ENCODE measurements around the gene GNPTAB. TPM values are rescaled to one million over a fixed set of nuclear protein-coding genes. Genes with fewer than 3 reads are reported as not detected.

The GNPTAB gene
- total and polyA plus RNA-seq, 12 donors: 7.6 to 31.3 (median 15.9) TPM

GRCh38 chr12:101759396-101760047, 71.2 kb downstream of the GNPTAB start:
- Histone ChIP-seq H3K27me3 (no peaks in the 10 kb centered on the region), H3K4me3 (no peak overlapping the region), H3K27ac (no peak overlapping the region), H3K4me1 (replicated peaks in 1 of 2) (no peaks in the 10 kb centered on the region), H3K36me3 (replicated peaks in 1 of 2) (peaks cover 0 to 3% of the 10 kb centered on the region in 2 donors), H3K9me3 (replicated peaks in 1 of 3) (no peaks in the 10 kb centered on the region)
- 57 to 63% (median 59%) methylated on average over 5 of the region's 5 CpGs for WGBS, 4 donors
- peak; percentile 74 to 83 (median 78) for TF ChIP-seq CTCF (IDR thresholded peaks at IDR 0.05)
- TF ChIP-seq POLR2A (IDR thresholded peaks at IDR 0.05): no peak
- peak in 1 of 7 donors; percentile 31 for DNase-seq
- intact Hi-C loops (cut with DNase I): loop anchor here in 1 of 2 donors (5.0 kb wide), 1 partner anchor 82 kb away; no protein-coding TSS in a partner anchor

GRCh38 chr12:101750152-101750551, 80.6 kb downstream of the GNPTAB start:
- WGBS, 4 donors: 92 to 94% (median 93%) methylated on average over 4 of the region's 4 CpGs
- no peak overlapping the region for H3K4me3 ChIP-seq
- no peaks in the 10 kb centered on the region for H3K9me3 ChIP-seq (replicated peaks in 1 of 3)
- intact Hi-C loops (cut with DNase I): no loop called here
- no peaks in the 10 kb centered on the region for H3K4me1 ChIP-seq (replicated peaks in 1 of 2)
- TF ChIP-seq CTCF (IDR thresholded peaks at IDR 0.05): no peak
- no peak for TF ChIP-seq POLR2A (IDR thresholded peaks at IDR 0.05)
- no peak for DNase-seq
- H3K27ac ChIP-seq: no peak overlapping the region
- no peaks in the 10 kb centered on the region for H3K27me3 ChIP-seq
- peaks cover 0 to 33% of the 10 kb centered on the region in 2 donors for H3K36me3 ChIP-seq (replicated peaks in 1 of 2)

GRCh38 chr12:101749657-101750056, 81.1 kb downstream of the GNPTAB start:
- WGBS, 4 donors: 85 to 98% (median 93%) methylated on average over 4 of the region's 4 CpGs
- no peak for DNase-seq
- intact Hi-C loops (cut with DNase I): no loop called here
- H3K27ac ChIP-seq: no peak overlapping the region
- peaks cover 0 to 33% of the 10 kb centered on the region in 2 donors for H3K36me3 ChIP-seq (replicated peaks in 1 of 2)
- H3K27me3 ChIP-seq: no peaks in the 10 kb centered on the region
- no peaks in the 10 kb centered on the region for H3K9me3 ChIP-seq (replicated peaks in 1 of 3)
- H3K4me1 ChIP-seq (replicated peaks in 1 of 2): no peaks in the 10 kb centered on the region
- TF ChIP-seq CTCF (IDR thresholded peaks at IDR 0.05) (no peak), POLR2A (IDR thresholded peaks at IDR 0.05) (no peak)
- H3K4me3 ChIP-seq: no peak overlapping the region

- no peak overlapping the region for H3K27ac ChIP-seq
- H3K4me1 ChIP-seq (replicated peaks in 1 of 2): no peaks in the 10 kb centered on the region
- H3K9me3 ChIP-seq (replicated peaks in 1 of 3): no peaks in the 10 kb centered on the region
- TF ChIP-seq POLR2A (IDR thresholded peaks at IDR 0.05): no peak
- no peak for TF ChIP-seq CTCF (IDR thresholded peaks at IDR 0.05)
- 96 to 100% (median 97%) methylated on average over 1 of the region's 1 CpG for WGBS, 4 donors
- DNase-seq: no peak
- H3K27me3 ChIP-seq: no peaks in the 10 kb centered on the region
- H3K4me3 ChIP-seq: no peak overlapping the region
- H3K36me3 ChIP-seq (replicated peaks in 1 of 2): peaks cover 0 to 40% of the 10 kb centered on the region in 2 donors
- intact Hi-C loops (cut with DNase I): no loop called here
Measured at GRCh38 chr12:101748907-101749306, 81.9 kb downstream of the GNPTAB start.
